GM18508 (cell line): Measurements from ENCODE around the gene C12orf56.
"Not testable (repeated sequence)": the region's sequence is repeated elsewhere in the genome, so short reads cannot be mapped to it uniquely, and the experiment has no call there.

ENCODE experiments used
- ATAC-seq: cut with Tn5 transposase; IDR thresholded peaks from one replicate; pipeline ENCODE4 v1.9.1; 2021; ENCODE audit warnings: moderate number of reproducible peaks; ENCODE audit not compliant: insufficient read depth, unreplicated experiment

The C12orf56 gene

GRCh38 chr12:64319540-64320225 lies 70.9 kb downstream of the C12orf56 start:
- ATAC-seq, result not testable (repeated sequence)

- no peak for ATAC-seq
Measured at GRCh38 chr12:64318605-64319004, 72.0 kb downstream of the C12orf56 start.

GRCh38 chr12:64311877-64312276 lies 78.7 kb downstream of the C12orf56 start:
- ATAC-seq, result no peak

- no peak for ATAC-seq
Measured at GRCh38 chr12:64304571-64304970, 86.0 kb downstream of the C12orf56 start.

GRCh38 chr12:64299628-64300027 lies 90.9 kb downstream of the C12orf56 start:
- no peak for ATAC-seq

GRCh38 chr12:64296301-64296700 lies 94.3 kb downstream of the C12orf56 start:
- ATAC-seq, result no peak

- peak; percentile 32 for ATAC-seq
Measured at GRCh38 chr12:64293654-64294364, 96.7 kb downstream of the C12orf56 start.

- not testable (repeated sequence) for ATAC-seq
Measured at GRCh38 chr12:64293174-64293573, 97.4 kb downstream of the C12orf56 start.

- no peak for ATAC-seq
Measured at GRCh38 chr12:64286521-64286920, 104.0 kb downstream of the C12orf56 start.

- no peak for ATAC-seq
Measured at GRCh38 chr12:64284256-64284655, 106.3 kb downstream of the C12orf56 start.

- no peak for ATAC-seq
Measured at GRCh38 chr12:64278421-64278820, 112.1 kb downstream of the C12orf56 start.

GRCh38 chr12:64273527-64274403 lies 116.8 kb downstream of the C12orf56 start:
- ATAC-seq, result no peak

- no peak for ATAC-seq
Measured at GRCh38 chr12:64270411-64270810, 120.1 kb downstream of the C12orf56 start.

- ATAC-seq, result no peak
Measured at GRCh38 chr12:64269161-64269560, 121.4 kb downstream of the C12orf56 start.

GRCh38 chr12:64268409-64268808 lies 122.1 kb downstream of the C12orf56 start:
- no peak for ATAC-seq

GRCh38 chr12:64265839-64266238 lies 124.7 kb downstream of the C12orf56 start:
- ATAC-seq, result no peak

GRCh38 chr12:64261813-64262212 lies 128.7 kb downstream of the C12orf56 start:
- ATAC-seq, result no peak

- no peak for ATAC-seq
Measured at GRCh38 chr12:64258576-64258975, 132.0 kb downstream of the C12orf56 start.

GRCh38 chr12:64256166-64256800 lies 134.3 kb downstream of the C12orf56 start:
- ATAC-seq, result no peak

GRCh38 chr12:64255249-64255648 lies 135.3 kb downstream of the C12orf56 start:
- no peak for ATAC-seq
